Panc1 (cell line): ENCODE data around the gene FNBP1L. TPM values are rescaled to one million over a fixed set of nuclear protein-coding genes. Genes with fewer than 3 reads are reported as not detected.
"Not testable (repeated sequence)": the region's sequence is repeated elsewhere in the genome, so short reads cannot be mapped to it uniquely, and the experiment has no call there.

Experiments
- ATAC-seq: fragments of 200-7000 bp; cut with Tn5 transposase; 2 replicates; pipeline ENCODE4 v1.9.1; 2020; ENCODE audit warnings: mild to moderate bottlenecking, moderate library complexity
- BruUV-seq: library from RNA; stranded (reverse); fragments of 400-500 nt; replicated peaks from 2 replicates; lab custom pipeline; 2021; lab: Mats Ljungman, UMichigan
- CTCF ChIA-PET: fragments of 300-600 bp; sonication (Branson Sonifier 250); formaldehyde crosslinking; loops from one replicate; lab custom pipeline; 2022; ENCODE audit warnings: antibody characterized with exemption; lab: Charles Lee
- POLR2A ChIA-PET: fragments of 300-600 bp; sonication (Branson Sonifier 250); formaldehyde crosslinking; loops from one replicate; lab custom pipeline; 2022; ENCODE audit warnings: antibody characterized with exemption; lab: Charles Lee
- DNase-seq: peaks from one replicate; pipeline ENCODE4 v3.0.0-alpha.2; 2010; ENCODE audit warnings: low read depth, low spot score
- H3K27ac ChIP-seq: 2 replicates; pipeline ENCODE4 v1.5.1; 2011; ENCODE audit warnings: mild to moderate bottlenecking, low read length, inconsistent platforms
- H3K27me3 ChIP-seq: fragments of 200-500 bp; sonication (Bioruptor generic); 2 replicates; pipeline ENCODE4 v1.6.0; 2014; ENCODE audit warnings: low read length, inconsistent platforms; ENCODE audit not compliant: control insufficient read depth, insufficient read depth
- H3K36me3 ChIP-seq: fragments of 200-500 bp; sonication (Bioruptor generic); 2 replicates; pipeline ENCODE4 v1.5.1; 2014; ENCODE audit warnings: inconsistent platforms, mild to moderate bottlenecking, low read length, moderate library complexity; ENCODE audit not compliant: control insufficient read depth, insufficient read depth
- H3K4me1 ChIP-seq: 2 replicates; pipeline ENCODE4 v1.5.1; 2011; ENCODE audit warnings: inconsistent platforms, mild to moderate bottlenecking, low read length, moderate library complexity; ENCODE audit not compliant: control insufficient read depth, insufficient read depth
- H3K4me3 ChIP-seq, 2 experiments: 2 replicates each; pipeline ENCODE4 v1.5.1; 2011 to 2012; ENCODE audit warnings: low read depth in 2 of 2, low read length in 2 of 2, mild to moderate bottlenecking in 2 of 2, inconsistent platforms in 1 of 2, moderate library complexity in 1 of 2
- H3K9me3 ChIP-seq: fragments of 200-500 bp; sonication (Bioruptor generic); 2 replicates; pipeline ENCODE4 v1.5.1; 2014; ENCODE audit warnings: low read depth, mild to moderate bottlenecking, inconsistent platforms, low read length, moderate library complexity; ENCODE audit not compliant: control insufficient read depth, insufficient read depth
- POLR2AphosphoS5 ChIP-seq: IDR thresholded peaks from 2 replicates; pipeline ENCODE4 v1.6.1; 2012; ENCODE audit warnings: mild to moderate bottlenecking, low read depth, low read length, moderate library complexity
- SIN3A ChIP-seq: IDR thresholded peaks from 2 replicates; pipeline ENCODE4 v1.6.1; 2012; ENCODE audit warnings: low read depth, mild to moderate bottlenecking, low read length, moderate library complexity, borderline replicate concordance; ENCODE audit not compliant: insufficient read depth
- TCF7L2 ChIP-seq: IDR thresholded peaks from 2 replicates; pipeline ENCODE4 v1.6.1; 2011; ENCODE audit warnings: mild to moderate bottlenecking, low read depth, low read length, inconsistent platforms
- in situ Hi-C: cut with HindIII; loops from 2 replicates; pipeline ENCODE4 v1.10.0; 2016; ENCODE audit warnings: low sequenced_read_pairs, low pct_unique_long_range_greater_than_20kb
- intact Hi-C: fragments of 100-400 bp; cut with micrococcal nuclease; formaldehyde crosslinking; loops from one replicate; pipeline ENCODE4 v1.10.0; 2022; ENCODE audit not compliant: unreplicated experiment
- total RNA-seq: library from RNA; stranded (reverse); gene quantifications from one replicate; pipeline ENCODE4 v1.2.1, GENCODE V29; 2021; ENCODE audit not compliant: unreplicated experiment
- TF ChIP-seq, protein P1 (sequence below), 2 experiments: IDR thresholded peaks; 2 replicates each; pipeline ENCODE4 v1.6.1; 2011 to 2012; ENCODE audit warnings: low read depth in 2 of 2, control low read depth in 1 of 2, low read length in 1 of 2, mild to moderate bottlenecking in 1 of 2, moderate library complexity in 1 of 2; ENCODE audit not compliant: insufficient read depth in 1 of 2
- TF ChIP-seq, protein P2 (sequence below): fragments of 450-650 bp; IDR thresholded peaks from 2 replicates; pipeline ENCODE4 v1.5.1; 2017; ENCODE audit warnings: mild to moderate bottlenecking

The FNBP1L gene
- total RNA-seq, 1 experiment from 2014 or later, result 25.1 TPM

DNA sequence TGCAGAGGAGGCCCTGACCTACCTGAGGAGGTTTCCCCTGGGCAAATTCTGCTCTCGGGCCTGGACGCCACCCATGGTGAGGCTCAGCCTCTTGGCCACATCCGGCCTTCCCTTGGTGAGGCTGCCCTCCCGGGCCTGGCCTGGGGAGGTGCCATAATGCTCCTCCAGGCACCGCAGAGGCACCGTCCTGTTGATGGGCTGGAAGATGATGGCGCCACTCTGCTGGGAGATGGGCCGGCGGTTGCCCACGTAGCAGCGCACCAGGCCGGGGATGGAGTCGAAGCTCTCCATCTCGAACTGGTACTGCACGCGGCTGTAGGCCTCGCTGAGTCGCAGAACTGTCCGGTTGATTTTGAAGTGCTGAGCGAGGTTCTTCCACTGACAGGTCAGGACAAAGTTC is 141.0 kb downstream of the FNBP1L start:
- POLR2A ChIA-PET, result no interaction called here
- in situ Hi-C loops, result no loop called here
- H3K4me1 ChIP-seq, result peaks cover 5% of the 10 kb centered on the region; the same call in 1 of the 2 replicates
- intact Hi-C loops, result no loop called here
- peaks cover 3% of the 10 kb centered on the region; the same call in 1 of the 2 replicates for H3K36me3 ChIP-seq
- H3K9me3 ChIP-seq, result no peaks in the 10 kb centered on the region
- TF ChIP-seq, protein P1, sequence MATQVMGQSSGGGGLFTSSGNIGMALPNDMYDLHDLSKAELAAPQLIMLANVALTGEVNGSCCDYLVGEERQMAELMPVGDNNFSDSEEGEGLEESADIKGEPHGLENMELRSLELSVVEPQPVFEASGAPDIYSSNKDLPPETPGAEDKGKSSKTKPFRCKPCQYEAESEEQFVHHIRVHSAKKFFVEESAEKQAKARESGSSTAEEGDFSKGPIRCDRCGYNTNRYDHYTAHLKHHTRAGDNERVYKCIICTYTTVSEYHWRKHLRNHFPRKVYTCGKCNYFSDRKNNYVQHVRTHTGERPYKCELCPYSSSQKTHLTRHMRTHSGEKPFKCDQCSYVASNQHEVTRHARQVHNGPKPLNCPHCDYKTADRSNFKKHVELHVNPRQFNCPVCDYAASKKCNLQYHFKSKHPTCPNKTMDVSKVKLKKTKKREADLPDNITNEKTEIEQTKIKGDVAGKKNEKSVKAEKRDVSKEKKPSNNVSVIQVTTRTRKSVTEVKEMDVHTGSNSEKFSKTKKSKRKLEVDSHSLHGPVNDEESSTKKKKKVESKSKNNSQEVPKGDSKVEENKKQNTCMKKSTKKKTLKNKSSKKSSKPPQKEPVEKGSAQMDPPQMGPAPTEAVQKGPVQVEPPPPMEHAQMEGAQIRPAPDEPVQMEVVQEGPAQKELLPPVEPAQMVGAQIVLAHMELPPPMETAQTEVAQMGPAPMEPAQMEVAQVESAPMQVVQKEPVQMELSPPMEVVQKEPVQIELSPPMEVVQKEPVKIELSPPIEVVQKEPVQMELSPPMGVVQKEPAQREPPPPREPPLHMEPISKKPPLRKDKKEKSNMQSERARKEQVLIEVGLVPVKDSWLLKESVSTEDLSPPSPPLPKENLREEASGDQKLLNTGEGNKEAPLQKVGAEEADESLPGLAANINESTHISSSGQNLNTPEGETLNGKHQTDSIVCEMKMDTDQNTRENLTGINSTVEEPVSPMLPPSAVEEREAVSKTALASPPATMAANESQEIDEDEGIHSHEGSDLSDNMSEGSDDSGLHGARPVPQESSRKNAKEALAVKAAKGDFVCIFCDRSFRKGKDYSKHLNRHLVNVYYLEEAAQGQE (IDR thresholded peaks at IDR 0.05; ENCODE audit: insufficient read depth in 1 of 2, low read depth in 2 of 2, low read length in 1 of 2), result no peak
- no peak for TF ChIP-seq TCF7L2
- no peak for TF ChIP-seq POLR2AphosphoS5
- no peak for TF ChIP-seq SIN3A
- TF ChIP-seq, protein P2, sequence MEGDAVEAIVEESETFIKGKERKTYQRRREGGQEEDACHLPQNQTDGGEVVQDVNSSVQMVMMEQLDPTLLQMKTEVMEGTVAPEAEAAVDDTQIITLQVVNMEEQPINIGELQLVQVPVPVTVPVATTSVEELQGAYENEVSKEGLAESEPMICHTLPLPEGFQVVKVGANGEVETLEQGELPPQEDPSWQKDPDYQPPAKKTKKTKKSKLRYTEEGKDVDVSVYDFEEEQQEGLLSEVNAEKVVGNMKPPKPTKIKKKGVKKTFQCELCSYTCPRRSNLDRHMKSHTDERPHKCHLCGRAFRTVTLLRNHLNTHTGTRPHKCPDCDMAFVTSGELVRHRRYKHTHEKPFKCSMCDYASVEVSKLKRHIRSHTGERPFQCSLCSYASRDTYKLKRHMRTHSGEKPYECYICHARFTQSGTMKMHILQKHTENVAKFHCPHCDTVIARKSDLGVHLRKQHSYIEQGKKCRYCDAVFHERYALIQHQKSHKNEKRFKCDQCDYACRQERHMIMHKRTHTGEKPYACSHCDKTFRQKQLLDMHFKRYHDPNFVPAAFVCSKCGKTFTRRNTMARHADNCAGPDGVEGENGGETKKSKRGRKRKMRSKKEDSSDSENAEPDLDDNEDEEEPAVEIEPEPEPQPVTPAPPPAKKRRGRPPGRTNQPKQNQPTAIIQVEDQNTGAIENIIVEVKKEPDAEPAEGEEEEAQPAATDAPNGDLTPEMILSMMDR, result no peak
- no peak overlapping the region for H3K27ac ChIP-seq
- no peak for DNase-seq
- no peaks in the 10 kb centered on the region for H3K27me3 ChIP-seq
- no TSS peak for BruUV-seq
- CTCF ChIA-PET, result no interaction called here
- ATAC-seq, result no peak
- no peak overlapping the region for H3K4me3 ChIP-seq

DNA sequence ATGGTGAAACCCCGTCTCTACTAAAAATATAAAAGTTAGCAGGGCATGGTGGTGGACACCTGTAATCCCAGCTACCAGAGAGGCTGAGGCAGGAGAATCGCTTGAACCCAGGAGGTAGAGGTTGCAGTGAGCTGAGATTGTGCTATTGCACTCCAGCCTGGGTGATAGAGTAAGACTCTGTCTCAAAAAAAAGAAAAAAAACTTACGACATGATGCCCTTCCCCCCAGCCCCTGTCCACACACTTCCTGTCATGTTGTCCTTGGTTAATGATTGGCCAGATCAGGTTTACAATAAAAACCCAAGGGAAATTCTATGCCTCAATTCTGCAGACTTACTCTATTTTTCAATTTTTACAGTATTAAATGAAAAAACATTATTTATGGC is 143.4 kb downstream of the FNBP1L start:
- BruUV-seq, in situ Hi-C loops, H3K9me3 ChIP-seq, ATAC-seq, POLR2A ChIA-PET, intact Hi-C loops, CTCF ChIA-PET, H3K4me3 ChIP-seq, H3K27ac ChIP-seq, DNase-seq, H3K4me1 ChIP-seq, H3K27me3 ChIP-seq, H3K36me3 ChIP-seq: not testable (repeated sequence)

DNA sequence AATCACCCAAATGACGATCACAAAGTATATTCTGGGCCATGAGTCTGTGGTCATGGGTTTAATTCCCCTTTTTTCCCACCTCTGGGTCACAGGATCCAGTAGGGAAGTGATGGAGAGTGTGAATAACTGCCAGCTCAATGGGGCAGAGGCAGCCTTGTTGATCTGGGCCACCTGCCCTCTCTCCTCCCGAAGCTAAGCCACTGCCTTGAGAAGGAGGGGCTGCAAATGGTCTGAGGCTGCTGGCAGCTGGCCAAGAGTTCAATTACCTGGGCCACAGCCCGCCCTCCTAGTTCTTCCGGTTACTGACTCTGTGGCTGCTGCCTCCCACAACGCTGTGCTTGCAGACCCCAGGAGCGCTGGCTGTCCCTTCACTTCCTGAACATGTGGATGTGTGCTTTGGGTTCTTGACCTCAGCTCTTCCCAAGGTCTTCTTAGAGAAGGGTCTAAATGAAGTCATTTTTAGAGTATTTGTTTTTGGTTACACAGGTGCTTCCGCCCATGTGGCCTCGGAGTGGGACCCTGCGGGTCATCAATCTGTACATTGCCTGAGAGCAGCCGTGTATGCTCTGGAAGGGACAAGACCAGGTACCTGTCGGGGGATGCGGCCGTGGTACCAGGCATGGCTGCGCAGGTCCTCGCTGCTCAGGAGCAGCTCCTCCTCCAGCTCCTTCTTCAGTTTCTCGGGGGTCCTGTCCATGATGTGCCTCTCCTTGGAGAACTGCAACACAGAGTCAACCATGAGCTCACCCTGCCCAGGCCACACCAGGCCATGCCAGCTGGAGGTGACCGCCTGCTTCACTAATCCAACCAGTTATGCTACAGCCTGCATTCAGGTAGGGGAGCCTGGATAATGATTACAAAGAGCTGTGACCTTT is 144.0 kb downstream of the FNBP1L start:
- Histone ChIP-seq H3K4me1 (peaks cover 5% of the 10 kb centered on the region; the same call in 1 of the 2 replicates), H3K9me3 (no peaks in the 10 kb centered on the region), H3K36me3 (peaks cover 2% of the 10 kb centered on the region; the same call in 1 of the 2 replicates), H3K27ac (no peak overlapping the region), H3K4me3 (no peak overlapping the region), H3K27me3 (no peaks in the 10 kb centered on the region)
- no peak for DNase-seq
- POLR2A ChIA-PET, result no interaction called here
- intact Hi-C loops, result no loop called here
- no TSS peak for BruUV-seq
- CTCF ChIA-PET, result no interaction called here
- in situ Hi-C loops, result no loop called here
- TF ChIP-seq, protein P2, result no peak
- TF ChIP-seq POLR2AphosphoS5 (no peak), SIN3A (no peak), TCF7L2 (no peak)
- TF ChIP-seq, protein P1 (IDR thresholded peaks at IDR 0.05; ENCODE audit: insufficient read depth in 1 of 2, low read depth in 2 of 2, low read length in 1 of 2), result no peak
- ATAC-seq, result no peak; the same call in 1 of the 2 replicates
